HFFc6 (cell line): ENCODE measurements around the gene NUDT21. TPM values are rescaled to one million over a fixed set of nuclear protein-coding genes. Genes with fewer than 3 reads are reported as not detected.

ENCODE experiments used
- DNase-seq: peaks from one replicate; pipeline ENCODE4 v3.0.0-alpha.2; 2018
- H3K27ac Mint-ChIP-seq: 2 replicates; pipeline ENCODE4 v1.8.0; 2020; ENCODE audit warnings: mild to moderate bottlenecking, mixed read lengths
- H3K27me3 Mint-ChIP-seq: 2 replicates; pipeline ENCODE4 v1.8.0; 2021; ENCODE audit warnings: mild to moderate bottlenecking, moderate library complexity, mixed read lengths; ENCODE audit not compliant: insufficient read depth
- H3K36me3 Mint-ChIP-seq: 2 replicates; pipeline ENCODE4 v1.8.0; 2021; ENCODE audit warnings: low read depth, mixed read lengths
- H3K4me1 Mint-ChIP-seq: 2 replicates; pipeline ENCODE4 v1.8.0; 2020; ENCODE audit warnings: low read depth, mixed read lengths
- H3K4me3 Mint-ChIP-seq: 2 replicates; pipeline ENCODE4 v1.8.0; 2020; ENCODE audit warnings: mild to moderate bottlenecking, moderate library complexity, mixed read lengths
- H3K9me3 Mint-ChIP-seq: 2 replicates; pipeline ENCODE4 v1.8.0; 2020; ENCODE audit warnings: mild to moderate bottlenecking, mixed read lengths
- CTCF ChIP-seq: fragments of 200-600 bp; sonication (generic); IDR thresholded peaks from 2 replicates; pipeline ENCODE4 v1.5.0; 2021; ENCODE audit warnings: antibody characterized with exemption, mild to moderate bottlenecking
- total RNA-seq, 6 experiments: library from RNA; stranded (reverse); fragmentation: NEBNext Ultra II Directional; extraction: Animal tissue kit (Norgen Biotek cat#: 25700); gene quantifications; 2 replicates in 1 of 6; 3 replicates in 5 of 6; pipeline ENCODE4 v1.2.3, GENCODE V29; 2021

The NUDT21 gene
- total RNA-seq, 6 experiments from 2014 or later, result 114 to 150 (median 138) TPM

- Mint-ChIP-seq H3K27me3 (no peaks in the 10 kb centered on the region), H3K27ac (no peak overlapping the region), H3K4me1 (peaks cover 15% of the 10 kb centered on the region), H3K36me3 (peaks cover 26% of the 10 kb centered on the region), H3K4me3 (no peak overlapping the region), H3K9me3 (no peaks in the 10 kb centered on the region)
- no peak for DNase-seq
- no peak for TF ChIP-seq CTCF
These were observed 32.3 kb upstream of the NUDT21 start for GRCh38 chr16:56483394-56483793.

GRCh38 chr16:56482683-56483236 is 31.6 kb upstream of the NUDT21 start:
- Mint-ChIP-seq H3K9me3 (no peaks in the 10 kb centered on the region), H3K27me3 (no peaks in the 10 kb centered on the region)

GRCh38 chr16:56481468-56482122 is 30.5 kb upstream of the NUDT21 start:
- no peak for TF ChIP-seq CTCF
- Mint-ChIP-seq H3K4me3 (no peak overlapping the region), H3K4me1 (peaks cover 29% of the 10 kb centered on the region), H3K9me3 (no peaks in the 10 kb centered on the region), H3K36me3 (peaks cover 37% of the 10 kb centered on the region), H3K27ac (peak overlapping the region; percentile 37), H3K27me3 (no peaks in the 10 kb centered on the region)
- no peak for DNase-seq

More at GRCh38 chr16:56482683-56483236, 31.6 kb upstream of the NUDT21 start:
- Mint-ChIP-seq H3K27ac (no peak overlapping the region), H3K4me3 (no peak overlapping the region), H3K36me3 (peaks cover 28% of the 10 kb centered on the region), H3K4me1 (peaks cover 18% of the 10 kb centered on the region)
- DNase-seq, result no peak
- TF ChIP-seq CTCF, result no peak

- Mint-ChIP-seq H3K27ac (no peak overlapping the region), H3K4me1 (peaks cover 36% of the 10 kb centered on the region), H3K4me3 (no peak overlapping the region), H3K27me3 (no peaks in the 10 kb centered on the region), H3K9me3 (no peaks in the 10 kb centered on the region), H3K36me3 (peaks cover 39% of the 10 kb centered on the region)
- TF ChIP-seq CTCF, result no peak
- DNase-seq, result no peak
These were observed 29.8 kb upstream of the NUDT21 start for GRCh38 chr16:56480776-56481467.

- H3K4me3 Mint-ChIP-seq, result no peak overlapping the region
- H3K27me3 Mint-ChIP-seq, result no peaks in the 10 kb centered on the region
- no peaks in the 10 kb centered on the region for H3K9me3 Mint-ChIP-seq
- H3K27ac Mint-ChIP-seq, result no peak overlapping the region
- no peak for TF ChIP-seq CTCF
- H3K4me1 Mint-ChIP-seq, result peaks cover 38% of the 10 kb centered on the region
- no peak for DNase-seq
- H3K36me3 Mint-ChIP-seq, result peaks cover 44% of the 10 kb centered on the region
These were observed 28.3 kb upstream of the NUDT21 start for GRCh38 chr16:56479469-56479868.
